Sigmoid colon (tissue), 4 donors: ENCODE data around the gene IL17RD.

Experiments used
- CTCF ChIP-seq, 4 experiments: fragments of 450-650 bp in 3 of 4; fragments of 200-600 bp in 1 of 4; IDR thresholded peaks; one replicate each; pipeline ENCODE4 v1.5.1; 2016 to 2019; ENCODE audit warnings: antibody characterized with exemption in 4 of 4, mild to moderate bottlenecking in 3 of 4, moderate library complexity in 2 of 4
- EP300 ChIP-seq, 4 donors: sonication (generic); formaldehyde crosslinking; IDR thresholded peaks; one replicate each; pipeline ENCODE4 v1.6.1; 2017; ENCODE audit warnings: antibody characterized with exemption in 4 of 4
- POLR2A ChIP-seq, 2 donors: fragments of 450-650 bp; IDR thresholded peaks; one replicate each; pipeline ENCODE4 v1.6.1; 2016; ENCODE audit warnings: antibody characterized with exemption in 2 of 2, mild to moderate bottlenecking in 2 of 2, moderate library complexity in 2 of 2
- POLR2AphosphoS5 ChIP-seq, 4 donors: sonication (generic); formaldehyde crosslinking; IDR thresholded peaks; one replicate each; pipeline ENCODE4 v1.6.1; 2017; ENCODE audit warnings: antibody characterized with exemption in 4 of 4

- TF ChIP-seq CTCF (IDR thresholded peaks at IDR 0.05): no peak
- TF ChIP-seq POLR2AphosphoS5 (IDR thresholded peaks at IDR 0.05): no peak
- no peak for TF ChIP-seq POLR2A (IDR thresholded peaks at IDR 0.05)
- no peak for TF ChIP-seq EP300 (IDR thresholded peaks at IDR 0.05)
These were observed 71.1 kb downstream of the IL17RD start for GRCh38 chr3:57093971-57094535.
